T-helper 2 cell (primary cell): ENCODE results near the gene MAZ.

ENCODE experiments used
- DNase-seq, 5 experiments: peaks; one replicate each; pipeline versions ENCODE4 v3.0.0 to v3.0.0-alpha.2; 2012 to 2022

MAZ gene

GRCh38 chr16:29858149-29858849 is 52.0 kb downstream of the MAZ start:
- DNase-seq, result no peak

GRCh38 chr16:29858974-29859373 is 52.6 kb downstream of the MAZ start:
- DNase-seq, result no peak

GRCh38 chr16:29860218-29860617 is 53.9 kb downstream of the MAZ start:
- DNase-seq, result no peak
